Neuron (in vitro differentiated cells): ENCODE data around the gene MUC15.

ENCODE experiments used
- H2AFZ ChIP-seq: one replicate; pipeline ENCODE4 v1.6.1; 2013; ENCODE audit warnings: low read depth, mild to moderate bottlenecking, inconsistent platforms, low read length, moderate library complexity
- H3K27me3 ChIP-seq: one replicate; pipeline ENCODE4 v1.6.1; 2013; ENCODE audit warnings: low read length; ENCODE audit not compliant: insufficient read depth
- H3K36me3 ChIP-seq: one replicate; pipeline ENCODE4 v1.6.1; 2013; ENCODE audit warnings: low read length; ENCODE audit not compliant: insufficient read depth
- H3K4me1 ChIP-seq: one replicate; pipeline ENCODE4 v1.6.1; 2013; ENCODE audit warnings: low read length; ENCODE audit not compliant: insufficient read depth
- H3K4me3 ChIP-seq: 2 replicates; pipeline ENCODE4 v1.5.1; 2013; ENCODE audit warnings: mild to moderate bottlenecking, low read length, moderate library complexity
- H3K9me3 ChIP-seq: one replicate; pipeline ENCODE4 v1.6.1; 2013; ENCODE audit warnings: low read length

MUC15 gene

DNA sequence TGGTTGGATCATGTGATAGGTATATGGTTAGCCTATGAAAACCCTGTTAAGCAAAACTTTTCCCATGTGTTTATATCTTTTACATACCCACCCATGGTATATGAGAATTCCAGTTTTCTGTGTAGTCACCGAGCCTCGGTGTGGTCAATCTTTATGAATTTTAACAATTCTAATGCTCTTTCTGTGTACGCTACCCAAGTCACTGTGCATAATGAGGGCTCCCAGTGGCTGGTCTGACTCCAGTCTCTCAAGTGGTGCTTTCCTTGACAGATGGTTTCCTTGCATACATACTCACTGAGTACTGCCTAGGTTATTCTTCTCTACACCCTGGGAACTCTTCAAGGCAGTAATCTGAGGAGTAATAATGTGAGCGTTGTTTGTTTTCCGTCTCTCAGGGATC lies 17.6 kb downstream of the MUC15 start:
- peak overlapping the region; percentile 2 for H2AFZ ChIP-seq
- H3K4me1 ChIP-seq = peaks cover 2% of the 10 kb centered on the region
- H3K36me3 ChIP-seq = no peaks in the 10 kb centered on the region
- no peaks in the 10 kb centered on the region for H3K9me3 ChIP-seq
- H3K4me3 ChIP-seq = no peak overlapping the region
- H3K27me3 ChIP-seq = no peaks in the 10 kb centered on the region

- H3K4me3 ChIP-seq = no peak overlapping the region
- H3K4me1 ChIP-seq = no peaks in the 10 kb centered on the region
- no peak overlapping the region for H2AFZ ChIP-seq
- no peaks in the 10 kb centered on the region for H3K9me3 ChIP-seq
- no peaks in the 10 kb centered on the region for H3K27me3 ChIP-seq
- H3K36me3 ChIP-seq = no peaks in the 10 kb centered on the region
Observed at GRCh38 chr11:26553182-26553581, 18.9 kb downstream of the MUC15 start.

DNA sequence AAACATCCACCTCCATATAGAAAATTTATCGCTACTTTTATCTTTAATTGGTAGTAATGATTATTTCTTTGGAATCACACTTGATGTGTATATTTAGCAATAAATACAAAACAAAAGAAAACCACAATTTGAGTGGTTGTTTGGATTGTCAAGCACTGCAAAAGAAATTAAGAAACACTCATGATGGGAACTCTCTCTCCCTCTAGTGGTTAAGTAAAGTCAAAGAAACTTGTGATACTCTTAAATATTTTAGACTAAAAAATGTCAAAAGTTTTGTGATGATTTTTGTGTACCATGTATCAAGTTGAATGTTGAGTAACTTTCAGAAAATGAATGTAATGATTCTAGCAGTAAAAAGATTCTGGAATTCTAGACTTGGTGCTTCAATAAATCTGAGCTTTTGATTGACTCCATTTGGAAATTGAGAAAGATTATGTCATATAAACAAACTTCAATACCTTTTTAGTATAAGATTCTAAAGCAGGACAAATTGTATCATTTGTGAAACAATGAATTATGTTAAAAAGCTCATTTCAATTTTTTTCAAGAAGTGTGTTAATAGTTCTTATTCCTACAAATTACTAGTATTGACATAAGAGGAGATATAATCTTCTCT lies 20.8 kb downstream of the MUC15 start:
- H3K4me1 ChIP-seq = no peaks in the 10 kb centered on the region
- H3K27me3 ChIP-seq = no peaks in the 10 kb centered on the region
- no peak overlapping the region for H2AFZ ChIP-seq
- no peak overlapping the region for H3K4me3 ChIP-seq
- no peaks in the 10 kb centered on the region for H3K9me3 ChIP-seq
- H3K36me3 ChIP-seq = no peaks in the 10 kb centered on the region

DNA sequence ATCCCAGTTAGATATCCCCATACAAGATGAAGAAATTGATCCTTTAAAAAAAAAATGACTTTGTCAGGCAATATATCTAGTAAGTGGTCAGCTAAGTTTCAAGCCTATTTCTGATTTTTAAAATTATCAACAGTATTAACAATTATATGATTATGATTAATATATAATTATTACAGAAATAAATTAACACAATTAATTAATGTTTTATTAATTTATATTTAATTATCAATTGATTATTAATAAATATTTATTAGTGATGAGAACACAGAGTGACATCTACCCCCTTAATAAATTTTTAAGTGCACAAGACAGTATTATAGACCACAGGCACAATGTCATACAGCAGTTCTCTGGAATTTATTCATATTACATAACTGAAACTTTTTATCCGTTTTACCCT lies 22.0 kb downstream of the MUC15 start:
- no peaks in the 10 kb centered on the region for H3K9me3 ChIP-seq
- no peaks in the 10 kb centered on the region for H3K27me3 ChIP-seq
- H3K4me3 ChIP-seq = no peak overlapping the region
- no peaks in the 10 kb centered on the region for H3K36me3 ChIP-seq
- no peaks in the 10 kb centered on the region for H3K4me1 ChIP-seq
- no peak overlapping the region for H2AFZ ChIP-seq

DNA sequence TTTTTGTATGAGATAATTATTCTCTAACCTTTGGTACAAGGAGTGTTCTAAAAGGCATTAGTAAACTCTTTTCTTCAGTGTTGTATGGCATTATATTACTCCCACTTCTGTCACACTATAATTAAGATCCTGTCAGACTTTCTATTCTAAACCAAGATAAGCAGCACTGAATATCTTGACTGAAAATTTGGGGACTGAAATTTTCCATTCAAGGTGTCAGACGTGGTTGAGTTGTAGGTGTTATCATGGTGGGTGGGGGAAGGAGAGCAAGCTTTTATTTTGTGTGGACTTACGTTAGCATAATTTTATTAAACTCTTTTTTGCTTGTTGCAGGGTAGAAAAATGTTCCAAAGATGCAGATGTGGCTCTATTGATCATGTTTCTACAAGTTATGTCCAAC lies 22.9 kb downstream of the MUC15 start:
- H3K9me3 ChIP-seq = no peaks in the 10 kb centered on the region
- no peaks in the 10 kb centered on the region for H3K27me3 ChIP-seq
- H3K4me3 ChIP-seq = no peak overlapping the region
- no peak overlapping the region for H2AFZ ChIP-seq
- no peaks in the 10 kb centered on the region for H3K36me3 ChIP-seq
- no peaks in the 10 kb centered on the region for H3K4me1 ChIP-seq

DNA sequence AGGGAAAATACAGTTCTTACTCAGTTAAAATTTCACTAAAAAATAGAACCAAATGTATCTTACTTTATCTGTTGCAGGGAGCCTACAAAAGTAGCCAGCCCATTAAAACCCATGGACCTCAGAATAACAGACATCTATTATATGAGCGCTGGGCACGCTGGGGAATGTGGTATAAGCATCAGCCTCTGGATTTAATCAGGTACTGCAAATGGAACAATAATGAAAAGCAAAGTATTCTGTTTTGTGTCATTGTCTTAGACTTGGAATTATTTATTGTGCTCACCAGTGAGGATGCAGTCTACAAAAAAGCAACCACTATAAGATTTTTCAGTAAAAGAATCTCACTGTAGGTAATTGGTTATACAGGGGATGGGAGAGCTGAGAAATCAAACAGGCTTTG lies 30.2 kb downstream of the MUC15 start:
- Histone ChIP-seq H3K9me3 (no peaks in the 10 kb centered on the region), H3K4me3 (no peak overlapping the region), H2AFZ (no peak overlapping the region), H3K27me3 (no peaks in the 10 kb centered on the region), H3K4me1 (no peaks in the 10 kb centered on the region), H3K36me3 (no peaks in the 10 kb centered on the region)

- no peak overlapping the region for H3K4me3 ChIP-seq
Observed at GRCh38 chr11:26539517-26539916, 32.5 kb downstream of the MUC15 start.

DNA sequence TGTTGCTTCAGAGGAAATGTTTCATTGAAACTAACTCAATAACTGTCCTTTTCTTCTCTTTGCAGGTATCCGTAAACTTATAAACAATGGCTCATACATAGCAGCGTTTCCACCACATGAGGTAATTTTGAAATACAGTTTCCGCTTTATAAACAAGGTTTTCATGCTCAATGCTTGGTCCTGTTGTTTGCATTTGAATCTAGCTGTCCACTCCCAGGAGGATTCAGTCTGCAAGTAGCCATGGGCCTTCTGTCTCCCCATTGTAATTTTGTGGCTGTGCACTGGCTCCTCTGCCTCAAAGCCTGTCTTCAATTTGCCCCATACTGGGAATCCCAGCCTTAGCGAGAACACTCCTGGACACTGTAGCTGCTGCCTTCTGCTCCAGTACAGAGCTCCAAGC lies 34.7 kb downstream of the MUC15 start:
- H3K36me3 ChIP-seq = no peaks in the 10 kb centered on the region
- H3K4me1 ChIP-seq = no peaks in the 10 kb centered on the region
- H3K4me3 ChIP-seq = no peak overlapping the region
- H2AFZ ChIP-seq = no peak overlapping the region
- H3K9me3 ChIP-seq = no peaks in the 10 kb centered on the region
- no peaks in the 10 kb centered on the region for H3K27me3 ChIP-seq

More at GRCh38 chr11:26539517-26539916, 32.5 kb downstream of the MUC15 start:
- Histone ChIP-seq H2AFZ (no peak overlapping the region), H3K36me3 (no peaks in the 10 kb centered on the region), H3K4me1 (no peaks in the 10 kb centered on the region), H3K9me3 (no peaks in the 10 kb centered on the region), H3K27me3 (no peaks in the 10 kb centered on the region)

- Histone ChIP-seq H3K4me3 (no peak overlapping the region), H3K36me3 (no peaks in the 10 kb centered on the region), H3K27me3 (no peaks in the 10 kb centered on the region), H3K9me3 (no peaks in the 10 kb centered on the region), H3K4me1 (no peaks in the 10 kb centered on the region), H2AFZ (no peak overlapping the region)
Observed at GRCh38 chr11:26527685-26528084, 44.4 kb downstream of the MUC15 start.

GRCh38 chr11:26522912-26523610 lies 49.0 kb downstream of the MUC15 start:
- H3K9me3 ChIP-seq = no peaks in the 10 kb centered on the region
- H3K27me3 ChIP-seq = no peaks in the 10 kb centered on the region
- no peak overlapping the region for H3K4me3 ChIP-seq
- H3K36me3 ChIP-seq = no peaks in the 10 kb centered on the region
- H3K4me1 ChIP-seq = no peaks in the 10 kb centered on the region
- H2AFZ ChIP-seq = no peak overlapping the region

- no peaks in the 10 kb centered on the region for H3K9me3 ChIP-seq
- no peaks in the 10 kb centered on the region for H3K36me3 ChIP-seq
- no peak overlapping the region for H3K4me3 ChIP-seq
- H3K27me3 ChIP-seq = no peaks in the 10 kb centered on the region
- H3K4me1 ChIP-seq = no peaks in the 10 kb centered on the region
- no peak overlapping the region for H2AFZ ChIP-seq
Observed at GRCh38 chr11:26519469-26519868, 52.6 kb downstream of the MUC15 start.

GRCh38 chr11:26512196-26512595 lies 59.9 kb downstream of the MUC15 start:
- Histone ChIP-seq H3K9me3 (no peaks in the 10 kb centered on the region), H3K4me1 (no peaks in the 10 kb centered on the region), H3K36me3 (no peaks in the 10 kb centered on the region), H3K4me3 (no peak overlapping the region), H2AFZ (no peak overlapping the region), H3K27me3 (no peaks in the 10 kb centered on the region)

- H3K4me1 ChIP-seq = no peaks in the 10 kb centered on the region
- H2AFZ ChIP-seq = no peak overlapping the region
- no peaks in the 10 kb centered on the region for H3K9me3 ChIP-seq
- H3K27me3 ChIP-seq = no peaks in the 10 kb centered on the region
- no peaks in the 10 kb centered on the region for H3K36me3 ChIP-seq
- H3K4me3 ChIP-seq = no peak overlapping the region
Observed at GRCh38 chr11:26510756-26511155, 61.3 kb downstream of the MUC15 start.

DNA sequence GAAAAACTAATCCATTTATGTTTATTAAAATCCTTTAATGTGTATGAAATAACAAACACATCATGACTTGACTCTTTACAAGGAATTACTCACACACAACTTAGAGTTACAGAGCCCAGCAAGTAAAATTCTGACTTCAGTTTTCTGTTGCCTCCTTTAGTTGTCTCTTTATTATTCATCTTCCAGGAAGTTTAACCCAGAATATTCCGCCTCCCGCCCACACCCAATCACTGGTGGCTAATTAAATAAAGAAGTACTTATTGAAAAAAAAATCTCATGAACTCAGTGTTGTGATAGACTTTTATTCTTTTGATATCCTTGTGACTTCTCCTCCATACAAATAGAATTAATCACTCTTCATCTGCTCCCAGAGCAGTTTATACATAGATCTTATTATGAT lies 61.9 kb downstream of the MUC15 start:
- Histone ChIP-seq H2AFZ (no peak overlapping the region), H3K4me1 (no peaks in the 10 kb centered on the region), H3K27me3 (no peaks in the 10 kb centered on the region), H3K36me3 (no peaks in the 10 kb centered on the region), H3K4me3 (no peak overlapping the region), H3K9me3 (no peaks in the 10 kb centered on the region)
